ENCODE data around the gene FNDC3A. TPM values are rescaled to one million over a fixed set of nuclear protein-coding genes. Genes with fewer than 3 reads are reported as not detected.

FNDC3A gene
- total RNA-seq, 5 donors from 2014 or later (not counting 1 experiment from before 2014, with no cell fraction given), result 29.7 to 44.4 (median 32.0) TPM

GRCh38 chr13:49108196-49108595, 132.5 kb downstream of the FNDC3A start:
- ChIA-PET CTCF (no interaction called here), POLR2A (no interaction called here)
- H3K27ac Mint-ChIP-seq, result no peak overlapping the region
- WGBS (ENCODE audit: insufficient coverage), result 94% methylated on average over 2 of the region's 2 CpGs
- no peaks in the 10 kb centered on the region for H3K9me3 Mint-ChIP-seq
- no peaks in the 10 kb centered on the region for H3K36me3 ChIP-seq (ENCODE audit: control insufficient read depth in 2 of 2, extremely low read depth in 1 of 2, insufficient read depth in 1 of 2, low read length in 1 of 2)
- peaks cover 7% of the 10 kb centered on the region for H3K36me3 Mint-ChIP-seq
- H3K27me3 ChIP-seq (replicated peaks in 1 of 2; ENCODE audit: control insufficient read depth in 2 of 2, extremely low read depth in 1 of 2, insufficient read depth in 2 of 2, low read length in 1 of 2), result no peaks in the 10 kb centered on the region
- H3K4me1 Mint-ChIP-seq, result peaks cover 14 to 30% (median 25%) of the 10 kb centered on the region in 3 donors
- ATAC-seq (replicated peaks in 1 of 4) (no peak), DNase-seq (no peak)
- H3K4me3 ChIP-seq (ENCODE audit: control insufficient read depth in 1 of 2, extremely low read depth in 1 of 2, low read length in 1 of 2), result no peak overlapping the region
- H3K27ac ChIP-seq (ENCODE audit: low read length), result no peak overlapping the region
- peaks cover 9 to 17% of the 10 kb centered on the region in 2 experiments for H3K4me1 ChIP-seq (ENCODE audit: control insufficient read depth in 1 of 2, extremely low read depth in 1 of 2, insufficient read depth in 2 of 2, low read length in 2 of 2)
- H3K4me3 Mint-ChIP-seq, result no peak overlapping the region
- H3K27me3 Mint-ChIP-seq, result no peaks in the 10 kb centered on the region
- H3K9me3 ChIP-seq, result no peaks in the 10 kb centered on the region

GRCh38 chr13:49110122-49110912, 134.6 kb downstream of the FNDC3A start:
- Mint-ChIP-seq H3K36me3 (peaks cover 7% of the 10 kb centered on the region), H3K27ac (peak overlapping the region; percentile 85 to 91), H3K9me3 (no peaks in the 10 kb centered on the region), H3K4me3 (peak overlapping the region; percentile 83 to 93 (median 92)), H3K27me3 (no peaks in the 10 kb centered on the region), H3K4me1 (peaks cover 31 to 45% (median 42%) of the 10 kb centered on the region in 3 donors)
- peaks cover 10 to 22% of the 10 kb centered on the region in 2 experiments for H3K4me1 ChIP-seq (ENCODE audit: control insufficient read depth in 1 of 2, extremely low read depth in 1 of 2, insufficient read depth in 2 of 2, low read length in 2 of 2)
- ATAC-seq (replicated peaks in 1 of 4), result peak; percentile 51 to 87 (median 70)
- peak; percentile 47 to 90 (median 66) for DNase-seq
- H3K27me3 ChIP-seq (replicated peaks in 1 of 2; ENCODE audit: control insufficient read depth in 2 of 2, extremely low read depth in 1 of 2, insufficient read depth in 2 of 2, low read length in 1 of 2), result no peaks in the 10 kb centered on the region
- peak overlapping the region; percentile 59 to 84 for H3K4me3 ChIP-seq (ENCODE audit: control insufficient read depth in 1 of 2, extremely low read depth in 1 of 2, low read length in 1 of 2)
- ChIA-PET POLR2A (interaction anchor here in 1 of 2 donors (0.6 to 1.6 kb wide), 4 partner anchors 9 to 135 kb away, joined by 3 to 5 read pairs (median 4); partner anchors contain the start of gene FNDC3A), CTCF (interaction anchor here (0.5 to 1.1 kb wide), 6 partner anchors 9 to 496 kb away, joined by 3 to 4 read pairs (median 3); partner anchors contain the start of gene FNDC3A (in 1 of the 2))
- peak overlapping the region; percentile 35 for H3K27ac ChIP-seq (ENCODE audit: low read length)
- no peaks in the 10 kb centered on the region for H3K9me3 ChIP-seq
- WGBS (ENCODE audit: insufficient coverage), result 0% methylated on average over 5 of the region's 16 CpGs
- H3K36me3 ChIP-seq (ENCODE audit: control insufficient read depth in 2 of 2, extremely low read depth in 1 of 2, insufficient read depth in 1 of 2, low read length in 1 of 2), result peaks cover 0 to under 1% of the 10 kb centered on the region in 2 donors

GRCh38 chr13:49110913-49111170, 135.1 kb downstream of the FNDC3A start:
- Mint-ChIP-seq H3K27ac (no peak overlapping the region), H3K27me3 (no peaks in the 10 kb centered on the region), H3K36me3 (peaks cover 12% of the 10 kb centered on the region), H3K4me1 (peaks cover 36 to 47% (median 47%) of the 10 kb centered on the region in 3 donors), H3K9me3 (no peaks in the 10 kb centered on the region), H3K4me3 (peak overlapping the region; percentile 83 to 93 (median 92))
- no peak for ATAC-seq (replicated peaks in 1 of 4)
- ChIA-PET POLR2A (interaction anchor here (0.5 to 1.6 kb wide), 2 partner anchors 135 to 390 kb away, joined by 3 read pairs; partner anchors contain the start of gene FNDC3A (in 1 of the 2)), CTCF (interaction anchor here in 1 of 2 donors (0.6 to 1.1 kb wide), 3 partner anchors 12 to 496 kb away, joined by 3 to 4 read pairs (median 3); no protein-coding TSS in a partner anchor)
- H3K4me1 ChIP-seq (ENCODE audit: control insufficient read depth in 1 of 2, extremely low read depth in 1 of 2, insufficient read depth in 2 of 2, low read length in 2 of 2), result peaks cover 10 to 22% of the 10 kb centered on the region in 2 experiments
- H3K36me3 ChIP-seq (ENCODE audit: control insufficient read depth in 2 of 2, extremely low read depth in 1 of 2, insufficient read depth in 1 of 2, low read length in 1 of 2), result peaks cover 0 to 6% of the 10 kb centered on the region in 2 donors
- H3K9me3 ChIP-seq, result no peaks in the 10 kb centered on the region
- H3K27ac ChIP-seq (ENCODE audit: low read length), result no peak overlapping the region
- H3K27me3 ChIP-seq (replicated peaks in 1 of 2; ENCODE audit: control insufficient read depth in 2 of 2, extremely low read depth in 1 of 2, insufficient read depth in 2 of 2, low read length in 1 of 2), result no peaks in the 10 kb centered on the region
- peak overlapping the region; percentile 59 to 84 for H3K4me3 ChIP-seq (ENCODE audit: control insufficient read depth in 1 of 2, extremely low read depth in 1 of 2, low read length in 1 of 2)
- peak in 1 of 35 experiments; percentile 19 for DNase-seq

- peaks cover 10 to 22% of the 10 kb centered on the region in 2 experiments for H3K4me1 ChIP-seq (ENCODE audit: control insufficient read depth in 1 of 2, extremely low read depth in 1 of 2, insufficient read depth in 2 of 2, low read length in 2 of 2)
- no peaks in the 10 kb centered on the region for H3K9me3 ChIP-seq
- no peaks in the 10 kb centered on the region for H3K9me3 Mint-ChIP-seq
- H3K4me3 ChIP-seq (ENCODE audit: control insufficient read depth in 1 of 2, extremely low read depth in 1 of 2, low read length in 1 of 2), result no peak overlapping the region
- peaks cover 27% of the 10 kb centered on the region for H3K36me3 Mint-ChIP-seq
- H3K36me3 ChIP-seq (ENCODE audit: control insufficient read depth in 2 of 2, extremely low read depth in 1 of 2, insufficient read depth in 1 of 2, low read length in 1 of 2), result peaks cover 0 to 16% of the 10 kb centered on the region in 2 donors
- no peaks in the 10 kb centered on the region for H3K27me3 ChIP-seq (replicated peaks in 1 of 2; ENCODE audit: control insufficient read depth in 2 of 2, extremely low read depth in 1 of 2, insufficient read depth in 2 of 2, low read length in 1 of 2)
- H3K27ac Mint-ChIP-seq, result peak overlapping the region; percentile 19 to 68
- ATAC-seq (replicated peaks in 1 of 4) (no peak), DNase-seq (no peak)
- H3K4me3 Mint-ChIP-seq, result peak overlapping the region; percentile 17 to 52 (median 26)
- H3K4me1 Mint-ChIP-seq, result peaks cover 39 to 51% (median 50%) of the 10 kb centered on the region in 3 donors
- ChIA-PET POLR2A (no interaction called here), CTCF (no interaction called here)
- H3K27me3 Mint-ChIP-seq, result no peaks in the 10 kb centered on the region
- H3K27ac ChIP-seq (ENCODE audit: low read length), result no peak overlapping the region
- 48% methylated on average over 3 of the region's 5 CpGs for WGBS (ENCODE audit: insufficient coverage)
Observed at GRCh38 chr13:49112782-49113525, 137.2 kb downstream of the FNDC3A start.

GRCh38 chr13:49113526-49114286, 138.0 kb downstream of the FNDC3A start:
- ATAC-seq (replicated peaks in 1 of 4), result peak in 2 of 4 experiments; percentile 39 to 41
- WGBS (ENCODE audit: insufficient coverage), result no CpG with 5 or more reads among the region's 1 CpG
- ChIA-PET POLR2A (no interaction called here), CTCF (no interaction called here)
- H3K27ac ChIP-seq (ENCODE audit: low read length), result no peak overlapping the region
- H3K9me3 Mint-ChIP-seq, result no peaks in the 10 kb centered on the region
- peak overlapping the region; percentile 11 to 52 (median 26) for H3K4me3 Mint-ChIP-seq
- H3K9me3 ChIP-seq, result no peaks in the 10 kb centered on the region
- H3K4me3 ChIP-seq (ENCODE audit: control insufficient read depth in 1 of 2, extremely low read depth in 1 of 2, low read length in 1 of 2), result no peak overlapping the region
- no peaks in the 10 kb centered on the region for H3K27me3 ChIP-seq (replicated peaks in 1 of 2; ENCODE audit: control insufficient read depth in 2 of 2, extremely low read depth in 1 of 2, insufficient read depth in 2 of 2, low read length in 1 of 2)
- DNase-seq, result peak in 1 of 35 experiments; percentile 17
- peaks cover 27% of the 10 kb centered on the region for H3K36me3 Mint-ChIP-seq
- H3K36me3 ChIP-seq (ENCODE audit: control insufficient read depth in 2 of 2, extremely low read depth in 1 of 2, insufficient read depth in 1 of 2, low read length in 1 of 2), result peaks cover 0 to 23% of the 10 kb centered on the region in 2 donors
- peaks cover 39 to 51% (median 50%) of the 10 kb centered on the region in 3 donors for H3K4me1 Mint-ChIP-seq
- H3K27me3 Mint-ChIP-seq, result no peaks in the 10 kb centered on the region
- peak overlapping the region; percentile 19 to 68 for H3K27ac Mint-ChIP-seq
- peaks cover 10 to 22% of the 10 kb centered on the region in 2 experiments for H3K4me1 ChIP-seq (ENCODE audit: control insufficient read depth in 1 of 2, extremely low read depth in 1 of 2, insufficient read depth in 2 of 2, low read length in 2 of 2)
